GM18498 (cell line): ENCODE results near the gene RNF130.

Experiments
- ATAC-seq: cut with Tn5 transposase; IDR thresholded peaks from one replicate; pipeline ENCODE4 v1.9.1; 2021; ENCODE audit warnings: mild to moderate bottlenecking, moderate library complexity; ENCODE audit not compliant: unreplicated experiment

RNF130 gene

GRCh38 chr5:180071531-180072255, at the start of gene RNF130:
Gene RNF130 (minus strand): TSS chr5:180071759. CDS start chr5:180071702, 57 bp downstream.
- ATAC-seq: peak; percentile 64

GRCh38 chr5:180120237-180121101, 48.9 kb upstream of the RNF130 start:
- no peak for ATAC-seq

GRCh38 chr5:180119903-180120236, 48.3 kb upstream of the RNF130 start:
- ATAC-seq: no peak

GRCh38 chr5:180119031-180119902, 47.7 kb upstream of the RNF130 start:
- no peak for ATAC-seq

GRCh38 chr5:180118391-180118791, 46.8 kb upstream of the RNF130 start:
- no peak for ATAC-seq

GRCh38 chr5:180117000-180117725, 45.6 kb upstream of the RNF130 start:
- ATAC-seq: no peak

GRCh38 chr5:180116077-180116999, 44.8 kb upstream of the RNF130 start:
- ATAC-seq: no peak

GRCh38 chr5:180115326-180116076, 43.9 kb upstream of the RNF130 start:
- ATAC-seq: no peak

GRCh38 chr5:180114304-180115003, 42.9 kb upstream of the RNF130 start:
- ATAC-seq: no peak

GRCh38 chr5:180113660-180114303, 42.2 kb upstream of the RNF130 start:
- no peak for ATAC-seq

GRCh38 chr5:180112181-180112861, 40.8 kb upstream of the RNF130 start:
- no peak for ATAC-seq

- no peak for ATAC-seq
Measured at GRCh38 chr5:180111273-180112002, 39.9 kb upstream of the RNF130 start.

- no peak for ATAC-seq
Measured at GRCh38 chr5:180109920-180110319, 38.4 kb upstream of the RNF130 start.

GRCh38 chr5:180107005-180107404, 35.4 kb upstream of the RNF130 start:
- no peak for ATAC-seq

GRCh38 chr5:180105827-180106312, 34.3 kb upstream of the RNF130 start:
- ATAC-seq: no peak

GRCh38 chr5:180104168-180104530, 32.6 kb upstream of the RNF130 start:
- no peak for ATAC-seq
